ENCODE results near the gene ARVCF. TPM values are rescaled to one million over a fixed set of nuclear protein-coding genes. Genes with fewer than 3 reads are reported as not detected.

ARVCF gene
- total and polyA plus RNA-seq, 2 donors (not counting 1 experiment from before 2014, with no cell fraction given) = 2.2 to 6.7 TPM

DNA sequence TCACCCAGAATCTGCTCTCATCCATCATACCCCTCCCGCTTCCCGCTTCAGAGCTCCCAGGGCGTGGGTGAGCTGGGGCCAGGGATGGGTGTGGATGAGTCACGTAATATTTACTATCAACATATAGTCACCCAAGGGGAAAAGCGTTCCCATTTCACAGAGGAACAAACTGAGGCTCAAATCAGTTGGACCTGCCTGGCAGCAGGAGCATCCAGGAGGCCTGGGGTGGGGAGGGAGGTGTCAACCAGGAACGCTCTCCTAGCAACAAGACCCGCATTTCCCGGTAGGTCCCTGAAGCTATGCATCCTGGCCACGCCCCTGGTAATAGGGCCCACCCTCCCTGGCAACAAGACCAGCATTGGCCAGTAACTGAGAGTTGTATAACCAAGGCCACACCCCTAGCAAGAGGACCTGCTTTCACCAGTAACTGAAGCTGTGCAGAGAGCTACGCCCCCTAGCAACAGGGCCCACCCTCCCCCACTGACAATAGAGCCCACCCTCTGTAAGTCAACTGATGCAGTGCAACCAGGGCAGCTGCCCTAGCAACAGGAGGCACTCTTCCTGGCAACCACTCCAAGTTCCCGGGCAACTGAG lies 42.3 kb downstream of the ARVCF start:
- 13% methylated on average over 5 of the region's 11 CpGs for WGBS (ENCODE audit: insufficient coverage)
- Histone ChIP-seq H3K79me2 (ENCODE audit: control insufficient read depth, insufficient read depth, low read length) (no peaks in the 10 kb centered on the region), H2AFZ (ENCODE audit: insufficient read depth, low read depth, low read length, poor library complexity, severe bottlenecking) (no peak overlapping the region), H3K36me3 (replicated peaks in 1 of 2; ENCODE audit: control extremely low read depth in 1 of 2, control insufficient read depth in 1 of 2, extremely low read depth in 1 of 2, insufficient read depth in 2 of 2, low read length in 1 of 2) (no peaks in the 10 kb centered on the region), H3K9me3 (ENCODE audit: control extremely low read depth in 1 of 3, control insufficient read depth in 2 of 3, insufficient read depth in 1 of 3, low read length in 2 of 3) (no peaks in the 10 kb centered on the region), H4K20me1 (ENCODE audit: control insufficient read depth, insufficient read depth, low read length, poor library complexity, severe bottlenecking) (no peaks in the 10 kb centered on the region), H3K9ac (ENCODE audit: low read length) (no peak overlapping the region), H3K4me2 (replicated peaks; ENCODE audit: low read depth, low read length, poor library complexity, severe bottlenecking) (no peak overlapping the region), H3K27ac (ENCODE audit: low read length in 2 of 2) (no peak overlapping the region), H3K4me1 (ENCODE audit: control insufficient read depth in 2 of 2, insufficient read depth in 2 of 2, low read length in 2 of 2) (peaks cover 0 to 4% of the 10 kb centered on the region in 2 donors), H3K4me3 (ENCODE audit: control extremely low read depth in 1 of 5, extremely low read depth in 1 of 5, insufficient read depth in 1 of 5, low read depth in 2 of 5, low read length in 4 of 5) (no peak overlapping the region), H3K27me3 (replicated peaks in 1 of 4; ENCODE audit: control extremely low read depth in 1 of 4, control insufficient read depth in 3 of 4, insufficient read depth in 4 of 4, low read length in 3 of 4) (no peaks in the 10 kb centered on the region)
- no peak overlapping the region for H3K27ac Mint-ChIP-seq
- CTCF ChIA-PET = interaction anchor here (1.9 to 7.2 kb wide), 2 partner anchors 21 to 39 kb away, joined by 6 to 65 read pairs; no protein-coding TSS in a partner anchor
- DNase-seq (peak; percentile 29), ATAC-seq (ENCODE audit: low read depth) (peak; percentile 62)
- H3K4me3 Mint-ChIP-seq = no peak overlapping the region
- no peaks in the 10 kb centered on the region for H3K27me3 Mint-ChIP-seq
- H3K4me1 Mint-ChIP-seq = peaks cover 14% of the 10 kb centered on the region
- TF ChIP-seq EZH2 (IDR thresholded peaks at IDR 0.05; ENCODE audit: borderline replicate concordance, insufficient read depth, low read depth, low read length, poor library complexity, severe bottlenecking) = no peak
- TF ChIP-seq, protein P1, sequence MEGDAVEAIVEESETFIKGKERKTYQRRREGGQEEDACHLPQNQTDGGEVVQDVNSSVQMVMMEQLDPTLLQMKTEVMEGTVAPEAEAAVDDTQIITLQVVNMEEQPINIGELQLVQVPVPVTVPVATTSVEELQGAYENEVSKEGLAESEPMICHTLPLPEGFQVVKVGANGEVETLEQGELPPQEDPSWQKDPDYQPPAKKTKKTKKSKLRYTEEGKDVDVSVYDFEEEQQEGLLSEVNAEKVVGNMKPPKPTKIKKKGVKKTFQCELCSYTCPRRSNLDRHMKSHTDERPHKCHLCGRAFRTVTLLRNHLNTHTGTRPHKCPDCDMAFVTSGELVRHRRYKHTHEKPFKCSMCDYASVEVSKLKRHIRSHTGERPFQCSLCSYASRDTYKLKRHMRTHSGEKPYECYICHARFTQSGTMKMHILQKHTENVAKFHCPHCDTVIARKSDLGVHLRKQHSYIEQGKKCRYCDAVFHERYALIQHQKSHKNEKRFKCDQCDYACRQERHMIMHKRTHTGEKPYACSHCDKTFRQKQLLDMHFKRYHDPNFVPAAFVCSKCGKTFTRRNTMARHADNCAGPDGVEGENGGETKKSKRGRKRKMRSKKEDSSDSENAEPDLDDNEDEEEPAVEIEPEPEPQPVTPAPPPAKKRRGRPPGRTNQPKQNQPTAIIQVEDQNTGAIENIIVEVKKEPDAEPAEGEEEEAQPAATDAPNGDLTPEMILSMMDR (IDR thresholded peaks at IDR 0.05) = no peak
- POLR2A ChIA-PET = no interaction called here
- no peaks in the 10 kb centered on the region for H3K9me3 Mint-ChIP-seq (ENCODE audit: insufficient read depth)
- intact Hi-C loops (cut with micrococcal nuclease) = loop anchor here (5.0 kb wide), 1 partner anchor 158 kb away; the partner anchor contains the start of gene ZDHHC8

DNA sequence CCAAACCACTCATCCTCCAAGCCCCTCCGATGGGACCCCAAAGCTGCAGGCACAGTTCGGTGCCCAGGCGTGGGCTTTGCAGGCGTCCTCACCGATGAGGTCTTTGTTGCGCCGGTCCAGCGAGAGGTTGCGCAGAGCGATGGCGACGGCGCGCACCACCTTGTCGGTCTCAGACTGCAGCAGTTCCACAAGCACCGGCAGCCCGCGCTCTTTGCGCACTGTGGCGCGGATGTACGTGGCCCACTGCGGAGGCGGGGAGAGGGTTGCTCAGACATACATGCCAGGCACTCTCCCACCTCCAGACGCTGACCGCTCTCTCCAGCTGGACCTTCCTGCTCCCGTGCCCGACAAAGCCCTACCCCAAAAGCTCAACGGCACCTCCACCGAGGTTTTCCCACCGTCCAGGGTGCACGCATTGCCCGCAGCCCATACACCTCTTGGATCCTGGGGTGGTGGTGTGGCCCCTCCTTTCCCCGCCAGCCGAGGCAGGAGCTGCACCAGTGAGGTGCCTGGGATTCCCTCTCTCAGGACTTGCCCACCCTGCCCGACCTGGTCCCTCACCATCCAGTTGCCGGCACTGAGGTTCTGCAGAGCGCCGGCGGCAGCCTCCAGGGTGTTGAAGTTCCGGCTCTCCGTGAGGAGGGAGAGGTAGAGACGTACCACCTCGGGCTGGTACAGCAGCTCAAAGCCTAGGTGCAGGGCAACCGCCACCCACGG lies 42.9 kb downstream of the ARVCF start:
- CTCF ChIA-PET = interaction anchor here (0.7 to 7.2 kb wide), 3 partner anchors 15 to 40 kb away, joined by 3 to 65 read pairs (median 6); no protein-coding TSS in a partner anchor
- no peak overlapping the region for H3K27ac Mint-ChIP-seq
- intact Hi-C loops (cut with micrococcal nuclease) = loop anchor here (5.0 kb wide), 1 partner anchor 159 kb away; the partner anchor contains the start of gene ZDHHC8
- Histone ChIP-seq H3K27ac (ENCODE audit: low read length in 2 of 2) (no peak overlapping the region), H2AFZ (ENCODE audit: insufficient read depth, low read depth, low read length, poor library complexity, severe bottlenecking) (no peak overlapping the region), H3K9me3 (ENCODE audit: control extremely low read depth in 1 of 3, control insufficient read depth in 2 of 3, insufficient read depth in 1 of 3, low read length in 2 of 3) (no peaks in the 10 kb centered on the region), H3K27me3 (replicated peaks in 1 of 4; ENCODE audit: control extremely low read depth in 1 of 4, control insufficient read depth in 3 of 4, insufficient read depth in 4 of 4, low read length in 3 of 4) (no peaks in the 10 kb centered on the region), H3K4me1 (ENCODE audit: control insufficient read depth in 2 of 2, insufficient read depth in 2 of 2, low read length in 2 of 2) (peaks cover 0 to 4% of the 10 kb centered on the region in 2 donors), H3K9ac (ENCODE audit: low read length) (no peak overlapping the region), H3K4me2 (replicated peaks; ENCODE audit: low read depth, low read length, poor library complexity, severe bottlenecking) (no peak overlapping the region), H3K4me3 (ENCODE audit: control extremely low read depth in 1 of 5, extremely low read depth in 1 of 5, insufficient read depth in 1 of 5, low read depth in 2 of 5, low read length in 4 of 5) (no peak overlapping the region), H4K20me1 (ENCODE audit: control insufficient read depth, insufficient read depth, low read length, poor library complexity, severe bottlenecking) (no peaks in the 10 kb centered on the region), H3K79me2 (ENCODE audit: control insufficient read depth, insufficient read depth, low read length) (no peaks in the 10 kb centered on the region), H3K36me3 (replicated peaks in 1 of 2; ENCODE audit: control extremely low read depth in 1 of 2, control insufficient read depth in 1 of 2, extremely low read depth in 1 of 2, insufficient read depth in 2 of 2, low read length in 1 of 2) (peaks cover 0 to 4% of the 10 kb centered on the region in 2 experiments)
- DNase-seq (no peak), ATAC-seq (ENCODE audit: low read depth) (no peak)
- H3K4me1 Mint-ChIP-seq = peaks cover 14% of the 10 kb centered on the region
- H3K27me3 Mint-ChIP-seq = no peaks in the 10 kb centered on the region
- no peak for TF ChIP-seq EZH2 (IDR thresholded peaks at IDR 0.05; ENCODE audit: borderline replicate concordance, insufficient read depth, low read depth, low read length, poor library complexity, severe bottlenecking)
- TF ChIP-seq, protein P1 (IDR thresholded peaks at IDR 0.05) = no peak
- 96% methylated on average over 44 of the region's 46 CpGs for WGBS (ENCODE audit: insufficient coverage)
- no peak overlapping the region for H3K4me3 Mint-ChIP-seq
- no peaks in the 10 kb centered on the region for H3K9me3 Mint-ChIP-seq (ENCODE audit: insufficient read depth)
- POLR2A ChIA-PET = no interaction called here

Data from B cell (primary cell).